ENCODE data around the gene PIK3R6. TPM values are rescaled to one million over a fixed set of nuclear protein-coding genes. Genes with fewer than 3 reads are reported as not detected.

Gene PIK3R6
- total RNA-seq, 1 donor from 2014 or later, result 9.9 TPM

GRCh38 chr17:8831234-8831849 is 36.1 kb downstream of the PIK3R6 start:
- intact Hi-C loops (cut with micrococcal nuclease), result no loop called here

GRCh38 chr17:8830141-8830540 is 37.3 kb downstream of the PIK3R6 start:
- intact Hi-C loops (cut with micrococcal nuclease), result no loop called here

GRCh38 chr17:8829036-8829941 is 38.2 kb downstream of the PIK3R6 start:
- intact Hi-C loops (cut with micrococcal nuclease), result no loop called here

- intact Hi-C loops (cut with micrococcal nuclease), result no loop called here
Measured at GRCh38 chr17:8828517-8828875, 39.0 kb downstream of the PIK3R6 start.

GRCh38 chr17:8826808-8827435 is 40.6 kb downstream of the PIK3R6 start:
- intact Hi-C loops (cut with micrococcal nuclease), result no loop called here

GRCh38 chr17:8825802-8826201 is 41.7 kb downstream of the PIK3R6 start:
- intact Hi-C loops (cut with micrococcal nuclease), result no loop called here

GRCh38 chr17:8823279-8823678 is 44.2 kb downstream of the PIK3R6 start:
- intact Hi-C loops (cut with micrococcal nuclease), result no loop called here

GRCh38 chr17:8822401-8823035 is 45.0 kb downstream of the PIK3R6 start:
- intact Hi-C loops (cut with micrococcal nuclease), result no loop called here

- intact Hi-C loops (cut with micrococcal nuclease), result no loop called here
Measured at GRCh38 chr17:8821446-8822105, 45.9 kb downstream of the PIK3R6 start.

GRCh38 chr17:8820311-8821010 is 47.0 kb downstream of the PIK3R6 start:
- intact Hi-C loops (cut with micrococcal nuclease), result no loop called here

- intact Hi-C loops (cut with micrococcal nuclease), result no loop called here
Measured at GRCh38 chr17:8818654-8819330, 48.7 kb downstream of the PIK3R6 start.

- intact Hi-C loops (cut with micrococcal nuclease), result no loop called here
Measured at GRCh38 chr17:8818047-8818446, 49.4 kb downstream of the PIK3R6 start.

- intact Hi-C loops (cut with micrococcal nuclease), result loop anchor here (10.0 kb wide), 1 partner anchor 188 kb away; no protein-coding TSS in a partner anchor
Measured at GRCh38 chr17:8806926-8807550, 60.4 kb downstream of the PIK3R6 start.

GRCh38 chr17:8806253-8806925 is 61.1 kb downstream of the PIK3R6 start:
- intact Hi-C loops (cut with micrococcal nuclease), result loop anchor here (10.0 kb wide), 1 partner anchor 188 kb away; no protein-coding TSS in a partner anchor

- intact Hi-C loops (cut with micrococcal nuclease), result loop anchor here (10.0 kb wide), 1 partner anchor 189 kb away; no protein-coding TSS in a partner anchor
Measured at GRCh38 chr17:8805396-8805795, 62.1 kb downstream of the PIK3R6 start.

GRCh38 chr17:8803531-8804420 is 63.7 kb downstream of the PIK3R6 start:
- intact Hi-C loops (cut with micrococcal nuclease), result loop anchor here (10.0 kb wide), 1 partner anchor 191 kb away; no protein-coding TSS in a partner anchor

- intact Hi-C loops (cut with micrococcal nuclease), result loop anchor here (10.0 kb wide), 1 partner anchor 194 kb away; no protein-coding TSS in a partner anchor
Measured at GRCh38 chr17:8801135-8801840, 66.2 kb downstream of the PIK3R6 start.
